ENCODE measurements around the gene RFC4. TPM values are rescaled to one million over a fixed set of nuclear protein-coding genes. Genes with fewer than 3 reads are reported as not detected.
"Not testable (repeated sequence)": the region's sequence is repeated elsewhere in the genome, so short reads cannot be mapped to it uniquely, and the experiment has no call there.

Gene RFC4
- total and polyA plus RNA-seq, 2 of the 13 experiments (the other 11 are each of a cell fraction or from before 2014, with no cell fraction given): 18.5 to 103 TPM

DNA sequence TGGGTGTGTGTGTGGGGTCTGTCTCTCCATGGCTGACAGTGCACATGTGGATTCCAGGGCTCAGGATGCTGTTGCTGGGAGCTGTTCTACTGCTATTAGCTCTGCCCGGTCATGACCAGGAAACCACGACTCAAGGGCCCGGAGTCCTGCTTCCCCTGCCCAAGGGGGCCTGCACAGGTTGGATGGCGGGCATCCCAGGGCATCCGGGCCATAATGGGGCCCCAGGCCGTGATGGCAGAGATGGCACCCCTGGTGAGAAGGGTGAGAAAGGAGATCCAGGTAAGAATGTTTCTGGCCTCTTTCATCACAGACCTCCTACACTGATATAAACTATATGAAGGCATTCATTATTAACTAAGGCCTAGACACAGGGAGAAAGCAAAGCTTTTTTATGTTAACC is 46.7 kb upstream of the RFC4 start:
- no peaks in the 10 kb centered on the region for H3K79me2 ChIP-seq (ENCODE audit: insufficient read depth, low read length)
- TF ChIP-seq FOXP1 (IDR thresholded peaks at IDR 0.05) (no peak), FOXP1 (CRISPR knock-in tag; IDR thresholded peaks at IDR 0.05) (no peak), FOSL1 (CRISPR knock-in tag; IDR thresholded peaks at IDR 0.05; ENCODE audit: borderline replicate concordance) (no peak)
- no peak overlapping the region for H3K9ac ChIP-seq (ENCODE audit: insufficient read depth, low read depth, low read length)
- in situ Hi-C loops (cut with HindIII; ENCODE audit: extremely low pct_ligation_motif_present, low pct_unique_long_range_greater_than_20kb) (loop anchor here (5.0 kb wide), 2 partner anchors 79 to 309 kb away; partner anchors contain the start of gene ST6GAL1), intact Hi-C loops (cut with micrococcal nuclease; ENCODE audit: unreplicated experiment) (no loop called here)
- BruUV-seq (replicated peaks): no TSS peak
- H3K27ac ChIP-seq (ENCODE audit: extremely low read length, insufficient read depth, low read length): no peak overlapping the region
- H3K4me1 ChIP-seq (ENCODE audit: insufficient read depth, low read length): peaks cover 8% of the 10 kb centered on the region; the same call in 1 of the 2 replicates
- 0 out of 5 replicates have a peak, but pooled peaks cover 0 to 3% of the 10 kb centered on the region in 2 experiments for H3K27me3 ChIP-seq (ENCODE audit: control insufficient read depth in 1 of 2, insufficient read depth in 2 of 2, low read length in 2 of 2)
- no CpG with 5 or more reads among the region's 6 CpGs for WGBS (ENCODE audit: low lambda C conversion rate)
- H3K36me3 ChIP-seq (replicated peaks in 1 of 2; ENCODE audit: control insufficient read depth in 1 of 2, insufficient read depth in 2 of 2, low read length in 2 of 2): no peaks in the 10 kb centered on the region
- FAIRE-seq (no peak), DNase-seq (ENCODE audit: low spot score) (no peak), ATAC-seq (no peak)
- H3K4me3 ChIP-seq (replicated peaks in 1 of 3; ENCODE audit: insufficient read depth in 1 of 3, low read depth in 2 of 3, low read length in 3 of 3): no peak overlapping the region
- no peak overlapping the region for H3K4me2 ChIP-seq (ENCODE audit: low read depth, low read length)
- CTCF ChIA-PET (ENCODE audit: low intra/inter-chr PET ratio, low total read pairs): no interaction called here
- H4K20me1 ChIP-seq (ENCODE audit: insufficient read depth, low read length): no peaks in the 10 kb centered on the region
- no peak overlapping the region for H2AFZ ChIP-seq (ENCODE audit: low read length)
- POLR2A ChIA-PET: interaction anchor here (1.3 kb wide), 1 partner anchor 188 kb away, joined by 4 read pairs; no protein-coding TSS in a partner anchor
- no peaks in the 10 kb centered on the region for H3K9me3 ChIP-seq (ENCODE audit: low read length)

DNA sequence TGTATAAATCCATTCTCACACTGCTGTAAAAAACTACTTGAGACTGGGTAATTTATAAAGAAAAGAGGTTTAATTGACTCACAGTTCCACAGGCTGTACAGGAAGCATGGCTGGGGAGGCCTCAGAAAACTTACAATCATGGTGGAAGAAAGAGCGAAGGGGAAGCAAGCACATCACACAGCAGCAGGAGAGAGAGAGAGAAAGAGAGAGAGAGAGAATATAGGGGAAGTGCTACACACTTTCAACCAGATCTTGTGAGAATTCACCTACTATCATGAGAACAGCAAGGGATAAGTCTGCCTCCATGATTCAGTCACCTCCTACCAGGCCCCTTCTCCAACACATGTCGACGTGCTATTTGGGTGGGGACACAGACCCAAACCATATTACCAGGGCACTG is 45.6 kb upstream of the RFC4 start:
- H3K9ac ChIP-seq (ENCODE audit: insufficient read depth, low read depth, low read length); H3K4me2 ChIP-seq (ENCODE audit: low read depth, low read length); H3K27ac ChIP-seq (ENCODE audit: extremely low read length, insufficient read depth, low read length); H3K79me2 ChIP-seq (ENCODE audit: insufficient read depth, low read length); H3K27me3 ChIP-seq (ENCODE audit: control insufficient read depth in 1 of 2, insufficient read depth in 2 of 2, low read length in 2 of 2); BruUV-seq (replicated peaks); H3K9me3 ChIP-seq (ENCODE audit: low read length); FAIRE-seq; H4K20me1 ChIP-seq (ENCODE audit: insufficient read depth, low read length); H3K4me1 ChIP-seq (ENCODE audit: insufficient read depth, low read length); DNase-seq (ENCODE audit: low spot score); H2AFZ ChIP-seq (ENCODE audit: low read length); H3K4me3 ChIP-seq (replicated peaks in 1 of 3; ENCODE audit: insufficient read depth in 1 of 3, low read depth in 2 of 3, low read length in 3 of 3); intact Hi-C loops (cut with micrococcal nuclease; ENCODE audit: unreplicated experiment); CTCF ChIA-PET (ENCODE audit: low intra/inter-chr PET ratio, low total read pairs); ATAC-seq; H3K36me3 ChIP-seq (replicated peaks in 1 of 2; ENCODE audit: control insufficient read depth in 1 of 2, insufficient read depth in 2 of 2, low read length in 2 of 2): not testable (repeated sequence)
- POLR2A ChIA-PET: interaction anchor here (1.3 kb wide), 1 partner anchor 190 kb away, joined by 4 read pairs; no protein-coding TSS in a partner anchor
- 86% methylated on average over 3 of the region's 3 CpGs for WGBS (ENCODE audit: low lambda C conversion rate)
- in situ Hi-C loops (cut with HindIII; ENCODE audit: extremely low pct_ligation_motif_present, low pct_unique_long_range_greater_than_20kb): loop anchor here (5.0 kb wide), 2 partner anchors 80 to 310 kb away; partner anchors contain the start of gene ST6GAL1

Data from HepG2 (cell line).